IgD-negative memory B cell (primary cell): Measurements from ENCODE around the gene HIVEP1. TPM values are rescaled to one million over a fixed set of nuclear protein-coding genes. Genes with fewer than 3 reads are reported as not detected.
A peak's percentile ranks its signal among the peaks of the same experiment; 100 is the strongest.
"Not testable (repeated sequence)": the region's sequence is repeated elsewhere in the genome, so short reads cannot be mapped to it uniquely, and the experiment has no call there.

Experiments used
- H3K27ac Mint-ChIP-seq, 3 donors: one replicate each; pipeline ENCODE4 v1.8.0; 2020 to 2022; ENCODE audit warnings: mild to moderate bottlenecking in 3 of 3, mixed read lengths in 3 of 3, moderate library complexity in 1 of 3
- H3K27me3 Mint-ChIP-seq: one replicate; pipeline ENCODE4 v1.8.0; 2021; ENCODE audit warnings: mixed read lengths
- H3K36me3 Mint-ChIP-seq: one replicate; pipeline ENCODE4 v1.8.0; 2020; ENCODE audit warnings: mild to moderate bottlenecking, mixed read lengths
- H3K4me1 Mint-ChIP-seq, 3 donors: one replicate each; pipeline ENCODE4 v1.8.0; 2020 to 2022; ENCODE audit warnings: mixed read lengths in 3 of 3, mild to moderate bottlenecking in 1 of 3
- H3K4me3 Mint-ChIP-seq, 4 donors: one replicate each; pipeline ENCODE4 v1.8.0; 2020 to 2022; ENCODE audit warnings: mild to moderate bottlenecking in 4 of 4, mixed read lengths in 4 of 4, moderate library complexity in 3 of 4
- H3K9me3 Mint-ChIP-seq, 3 donors: one replicate each; pipeline ENCODE4 v1.8.0; 2020 to 2021; ENCODE audit warnings: mixed read lengths in 3 of 3, mild to moderate bottlenecking in 1 of 3
- polyA plus RNA-seq: library from polyadenylated mRNA; unstranded; fragments of 300-500 nt; fragmentation: Illumina TruSeq; gene quantifications from one replicate; pipeline ENCODE4 v1.2.3, GENCODE V29; 2021

The HIVEP1 gene
- polyA plus RNA-seq, 1 donor from 2014 or later: 14.7 TPM

GRCh38 chr6:12137480-12137879, 125.4 kb downstream of the HIVEP1 start:
- Mint-ChIP-seq H3K36me3 (peaks cover 26% of the 10 kb centered on the region), H3K27me3 (no peaks in the 10 kb centered on the region), H3K4me3 (no peak overlapping the region), H3K9me3 (no peaks in the 10 kb centered on the region), H3K27ac (no peak overlapping the region), H3K4me1 (peaks cover 0 to 12% (median 5%) of the 10 kb centered on the region in 3 donors)

GRCh38 chr6:12138381-12138780, 126.3 kb downstream of the HIVEP1 start:
- H3K4me1 Mint-ChIP-seq: peaks cover 0 to 8% (median 1%) of the 10 kb centered on the region in 3 donors
- H3K27ac Mint-ChIP-seq: no peak overlapping the region
- H3K27me3 Mint-ChIP-seq: no peaks in the 10 kb centered on the region
- peaks cover 26% of the 10 kb centered on the region for H3K36me3 Mint-ChIP-seq
- no peaks in the 10 kb centered on the region for H3K9me3 Mint-ChIP-seq
- H3K4me3 Mint-ChIP-seq: no peak overlapping the region

- Mint-ChIP-seq H3K27ac (no peak overlapping the region), H3K4me3 (no peak overlapping the region), H3K36me3 (peaks cover 29% of the 10 kb centered on the region), H3K4me1 (peaks cover 0 to 8% (median 1%) of the 10 kb centered on the region in 3 donors), H3K27me3 (no peaks in the 10 kb centered on the region), H3K9me3 (no peaks in the 10 kb centered on the region)
These were observed 126.8 kb downstream of the HIVEP1 start for GRCh38 chr6:12138936-12139335.

DNA sequence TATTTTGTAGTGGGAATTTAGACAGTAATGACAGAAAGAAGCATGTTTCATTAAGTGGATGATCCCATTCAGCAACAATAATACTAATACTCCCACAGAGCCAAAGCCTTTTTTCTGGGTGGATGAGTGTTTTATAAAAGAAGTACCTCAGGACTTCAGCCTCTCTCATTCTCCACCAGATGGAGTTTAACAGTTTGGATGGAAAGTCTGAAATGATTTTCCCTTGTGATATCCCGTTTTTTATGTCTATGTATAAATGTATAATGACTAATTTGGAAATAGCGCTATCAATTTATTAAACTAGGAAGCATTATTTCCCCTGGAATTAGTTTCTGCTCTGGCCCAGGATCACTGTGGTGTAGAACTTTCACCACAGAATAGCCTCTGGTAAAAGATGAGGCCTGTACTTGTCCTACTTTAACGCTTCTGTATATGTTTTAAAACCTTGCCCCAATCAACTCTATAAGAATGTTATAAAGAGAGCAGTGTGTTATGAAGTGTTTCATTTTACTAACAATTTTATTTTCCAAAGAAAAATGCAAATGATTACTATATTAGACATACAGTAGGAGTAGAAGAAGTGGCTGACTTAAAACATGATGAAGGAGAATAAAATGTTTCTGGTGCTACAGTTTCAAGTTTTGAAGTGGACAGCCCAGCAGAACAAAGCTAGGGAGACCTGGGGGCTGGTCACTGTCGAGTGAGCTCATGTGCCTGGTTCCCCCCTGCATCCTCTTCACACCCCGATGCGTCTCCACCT, 135.6 kb downstream of the HIVEP1 start:
- Mint-ChIP-seq H3K27ac (peak overlapping the region in 1 of 3 donors; percentile 9), H3K36me3 (peaks cover 4% of the 10 kb centered on the region)

DNA sequence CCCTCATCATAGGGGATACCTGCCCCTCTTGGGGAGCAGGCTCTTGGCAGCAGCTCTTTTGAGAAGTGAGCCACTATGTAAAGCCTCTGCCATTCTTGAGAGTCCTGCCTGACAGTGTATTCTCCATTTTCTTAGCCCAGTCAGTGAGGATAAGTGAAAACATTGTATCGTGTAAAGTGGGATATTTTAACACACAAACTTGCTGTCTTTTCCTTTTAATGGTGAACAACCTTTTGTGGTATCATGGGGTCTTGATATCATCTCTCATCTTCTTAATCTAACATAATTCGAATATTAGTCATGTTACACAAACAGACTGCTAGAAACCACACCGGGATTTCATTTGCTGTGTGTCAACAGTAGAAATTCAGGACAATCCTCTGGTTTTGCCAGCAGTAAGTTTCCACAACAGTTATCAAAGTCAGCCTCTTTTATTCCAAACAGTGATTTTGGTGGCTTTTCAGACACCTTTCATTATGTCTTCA, 136.2 kb downstream of the HIVEP1 start:
- peaks cover 4 to 12% (median 5%) of the 10 kb centered on the region in 3 donors for H3K4me1 Mint-ChIP-seq

More for the DNA sequence above, 135.6 kb downstream of the HIVEP1 start:
- H3K9me3 Mint-ChIP-seq: no peaks in the 10 kb centered on the region
- H3K27me3 Mint-ChIP-seq: no peaks in the 10 kb centered on the region
- no peak overlapping the region for H3K4me3 Mint-ChIP-seq
- peaks cover 4 to 12% (median 5%) of the 10 kb centered on the region in 3 donors for H3K4me1 Mint-ChIP-seq

DNA sequence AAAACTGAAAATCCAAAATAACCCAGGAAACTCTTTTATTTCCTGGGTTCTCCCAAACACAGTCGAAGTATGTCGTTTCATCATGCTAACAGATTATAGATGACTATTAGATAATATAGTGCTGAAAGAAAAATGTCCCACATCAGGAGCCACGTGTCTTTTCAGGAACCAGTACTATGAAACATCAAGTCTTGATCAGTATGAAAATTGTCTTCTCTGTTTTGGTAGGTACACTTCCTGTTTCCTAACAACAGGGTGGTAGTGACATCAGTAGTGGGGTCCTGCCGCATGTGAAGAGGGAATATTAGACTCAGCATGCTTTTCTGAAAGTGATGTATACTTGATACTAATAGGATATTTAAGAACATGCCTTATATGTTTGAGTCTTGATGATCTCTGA, 136.7 kb downstream of the HIVEP1 start:
- peaks cover 4 to 12% (median 5%) of the 10 kb centered on the region in 3 donors for H3K4me1 Mint-ChIP-seq

More for the DNA sequence above, 136.2 kb downstream of the HIVEP1 start:
- H3K4me3 Mint-ChIP-seq: no peak overlapping the region
- no peaks in the 10 kb centered on the region for H3K9me3 Mint-ChIP-seq
- H3K27ac Mint-ChIP-seq: peak overlapping the region in 1 of 3 donors; percentile 9
- no peaks in the 10 kb centered on the region for H3K27me3 Mint-ChIP-seq
- peaks cover 4% of the 10 kb centered on the region for H3K36me3 Mint-ChIP-seq

GRCh38 chr6:12149944-12150510, 137.9 kb downstream of the HIVEP1 start:
- H3K27ac Mint-ChIP-seq: no peak overlapping the region
- no peaks in the 10 kb centered on the region for H3K36me3 Mint-ChIP-seq
- H3K9me3 Mint-ChIP-seq: no peaks in the 10 kb centered on the region
- peaks cover 4 to 15% (median 5%) of the 10 kb centered on the region in 3 donors for H3K4me1 Mint-ChIP-seq
- H3K27me3 Mint-ChIP-seq: no peaks in the 10 kb centered on the region
- no peak overlapping the region for H3K4me3 Mint-ChIP-seq

More for the DNA sequence above, 136.7 kb downstream of the HIVEP1 start:
- Mint-ChIP-seq H3K4me3 (no peak overlapping the region), H3K36me3 (peaks cover 2% of the 10 kb centered on the region), H3K27me3 (no peaks in the 10 kb centered on the region), H3K9me3 (no peaks in the 10 kb centered on the region), H3K27ac (peak overlapping the region in 2 of 3 donors; percentile 9 to 82)

DNA sequence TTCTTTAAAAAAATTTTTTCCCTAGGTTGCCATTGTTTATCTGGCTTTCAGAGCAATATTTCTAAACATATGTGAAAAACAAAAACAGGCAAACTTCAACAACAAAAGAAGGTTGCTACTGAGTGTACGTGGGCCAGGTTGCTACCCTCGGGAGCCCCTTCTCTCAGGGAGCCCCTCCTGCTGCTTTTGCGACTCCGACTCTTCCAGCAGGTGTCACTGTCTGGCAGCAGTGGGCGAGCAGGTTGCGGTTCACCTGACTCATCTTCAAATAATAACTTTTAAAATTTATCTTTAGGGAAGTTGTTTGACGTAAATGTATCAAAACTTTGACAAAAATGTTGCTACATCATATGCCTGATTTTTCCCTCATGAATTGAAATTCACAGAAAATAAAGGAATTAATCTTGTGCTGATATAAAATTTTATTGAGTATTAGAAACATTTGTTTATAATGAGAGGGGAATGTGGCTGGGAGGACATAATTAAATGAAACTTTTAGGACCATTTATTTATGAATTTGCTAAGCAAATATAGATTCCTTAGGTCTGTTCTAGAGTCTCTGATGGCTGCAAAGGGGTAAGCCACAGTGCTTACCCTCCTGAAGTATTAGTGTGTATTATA, 138.8 kb downstream of the HIVEP1 start:
- Mint-ChIP-seq H3K27me3 (no peaks in the 10 kb centered on the region), H3K27ac (no peak overlapping the region), H3K36me3 (peaks cover 5% of the 10 kb centered on the region), H3K4me1 (peaks cover 5 to 22% (median 8%) of the 10 kb centered on the region in 3 donors), H3K4me3 (no peak overlapping the region), H3K9me3 (peaks cover 0 to 2% (median 0%) of the 10 kb centered on the region in 3 donors)

DNA sequence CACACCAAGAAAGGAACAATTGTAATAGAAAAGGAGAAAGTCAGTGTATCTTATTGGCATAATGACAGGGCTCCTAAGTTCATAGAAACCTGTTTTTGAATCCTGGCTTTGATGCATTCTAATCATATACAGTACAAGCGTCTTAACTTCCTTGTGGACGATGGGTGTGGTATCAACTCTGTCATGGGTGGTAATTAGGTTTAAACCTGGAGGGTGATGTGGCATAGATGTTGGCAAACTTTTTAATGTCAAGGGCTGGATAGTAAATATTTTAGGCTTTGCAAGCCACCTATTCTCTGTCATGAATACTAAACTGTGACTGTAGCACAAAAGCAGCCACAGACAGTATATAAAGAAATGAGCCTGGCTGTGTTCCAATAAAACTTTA, 139.3 kb downstream of the HIVEP1 start:
- Mint-ChIP-seq H3K27ac (peak overlapping the region in 1 of 3 donors; percentile 6), H3K9me3 (peaks cover 0 to 2% (median 0%) of the 10 kb centered on the region in 3 donors), H3K27me3 (no peaks in the 10 kb centered on the region), H3K4me1 (peaks cover 5 to 24% (median 9%) of the 10 kb centered on the region in 3 donors), H3K36me3 (peaks cover 8% of the 10 kb centered on the region), H3K4me3 (no peak overlapping the region)

DNA sequence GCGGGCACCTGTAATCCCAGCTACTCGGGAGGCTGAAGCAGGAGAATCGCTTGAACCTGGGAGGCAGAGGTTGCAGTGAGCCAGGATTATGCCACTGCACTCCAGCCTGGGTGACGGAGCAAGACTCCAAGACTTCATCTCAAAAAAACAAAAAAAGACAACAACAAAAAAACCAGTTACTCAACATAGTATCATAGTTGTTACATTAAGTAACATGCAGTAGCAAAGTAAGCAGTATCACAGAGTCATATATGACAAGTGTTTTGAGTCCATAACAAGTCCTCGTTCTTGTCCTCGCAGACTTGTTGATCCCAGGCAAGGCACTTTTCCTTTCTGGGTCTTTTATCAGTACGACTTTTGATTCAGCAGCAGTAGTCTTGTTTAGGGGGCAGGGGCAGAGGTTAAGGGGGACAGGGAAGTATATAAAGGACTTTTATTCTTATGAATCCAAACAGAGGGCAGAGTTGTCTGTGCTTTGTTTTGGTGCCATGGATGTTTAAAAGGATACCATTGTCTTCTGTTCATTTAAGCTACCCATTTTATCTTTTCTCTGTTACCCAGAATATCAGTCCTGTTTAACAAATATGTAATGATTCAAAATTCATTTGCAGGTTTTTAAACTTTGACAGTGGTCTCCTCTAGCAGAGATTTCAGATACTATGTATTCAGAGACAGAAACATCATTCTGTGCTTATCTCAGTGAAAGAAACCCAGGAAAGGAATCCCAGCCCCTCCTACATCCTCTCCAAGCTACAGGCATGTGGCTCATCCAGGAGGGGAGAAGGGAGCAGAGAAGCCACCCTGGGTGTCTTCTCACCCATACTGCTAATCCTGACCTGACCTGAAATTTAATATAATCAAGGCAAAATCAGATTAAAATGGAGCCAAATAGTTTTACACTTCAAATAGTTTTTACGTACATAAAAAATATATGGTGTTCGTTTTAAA, 140.2 kb downstream of the HIVEP1 start:
- Mint-ChIP-seq H3K27ac (no peak overlapping the region), H3K36me3 (peaks cover 8% of the 10 kb centered on the region), H3K4me1 (peaks cover 9 to 22% (median 12%) of the 10 kb centered on the region in 3 donors), H3K4me3 (no peak overlapping the region), H3K9me3 (peaks cover 0 to 2% (median 0%) of the 10 kb centered on the region in 3 donors), H3K27me3 (no peaks in the 10 kb centered on the region)

DNA sequence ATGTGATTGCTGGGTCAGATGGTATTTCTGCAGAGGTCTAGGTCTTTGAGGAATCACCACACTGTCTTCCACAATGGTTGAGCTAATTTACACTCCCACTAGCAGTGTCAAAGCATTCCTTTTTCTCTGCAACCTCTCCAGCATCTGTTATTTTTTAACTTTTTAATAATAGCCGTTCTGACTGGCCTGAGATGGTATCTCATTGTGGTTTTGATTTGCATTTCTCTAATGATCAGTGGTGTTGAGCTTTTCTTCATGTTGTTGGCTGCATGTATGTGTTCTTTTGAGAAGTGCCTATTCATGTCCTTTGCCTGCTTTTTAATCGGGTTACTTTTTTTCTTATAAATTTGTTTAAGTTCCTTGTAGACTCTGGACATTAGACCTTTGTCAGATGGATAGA, 143.7 kb downstream of the HIVEP1 start:
- H3K9me3 Mint-ChIP-seq: not testable (repeated sequence)

GRCh38 chr6:12158686-12159415, 146.7 kb downstream of the HIVEP1 start:
- no peak overlapping the region for H3K4me3 Mint-ChIP-seq
- no peaks in the 10 kb centered on the region for H3K27me3 Mint-ChIP-seq
- peaks cover 0 to 2% (median 0%) of the 10 kb centered on the region in 3 donors for H3K9me3 Mint-ChIP-seq
- H3K36me3 Mint-ChIP-seq: peaks cover 15% of the 10 kb centered on the region
- peaks cover 8 to 26% (median 17%) of the 10 kb centered on the region in 3 donors for H3K4me1 Mint-ChIP-seq
- no peak overlapping the region for H3K27ac Mint-ChIP-seq

More for the DNA sequence above, 143.7 kb downstream of the HIVEP1 start:
- Mint-ChIP-seq H3K36me3 (peaks cover 11% of the 10 kb centered on the region), H3K4me1 (peaks cover 4 to 17% (median 8%) of the 10 kb centered on the region in 3 donors)
- not testable (repeated sequence) for H3K27me3 Mint-ChIP-seq, H3K27ac Mint-ChIP-seq, H3K4me3 Mint-ChIP-seq

DNA sequence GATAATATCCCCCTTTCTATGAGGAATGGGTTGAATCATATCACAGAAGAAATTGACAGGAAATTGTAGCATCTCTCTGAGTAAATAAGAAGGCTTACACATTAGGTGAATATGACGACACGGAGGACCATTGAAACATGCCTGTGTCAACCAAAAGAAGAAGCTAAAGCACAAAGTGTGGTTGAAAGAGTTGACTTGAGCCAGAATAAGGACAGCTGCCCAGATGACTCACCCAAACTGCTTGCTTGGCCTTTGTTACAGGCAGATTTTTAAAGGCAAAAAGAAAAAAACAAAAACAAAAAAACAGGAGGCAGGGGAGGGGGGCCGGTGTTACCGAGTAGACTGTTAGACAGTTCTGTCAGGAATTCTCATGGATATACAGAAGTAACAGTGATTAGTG, 148.2 kb downstream of the HIVEP1 start:
- Mint-ChIP-seq H3K27me3 (no peaks in the 10 kb centered on the region), H3K4me3 (no peak overlapping the region), H3K36me3 (peaks cover 15% of the 10 kb centered on the region), H3K9me3 (peaks cover 0 to 2% (median 0%) of the 10 kb centered on the region in 3 donors), H3K27ac (no peak overlapping the region), H3K4me1 (peaks cover 8 to 22% (median 16%) of the 10 kb centered on the region in 3 donors)

- Mint-ChIP-seq H3K27ac (no peak overlapping the region), H3K4me3 (no peak overlapping the region), H3K36me3 (peaks cover 9% of the 10 kb centered on the region), H3K9me3 (no peaks in the 10 kb centered on the region), H3K4me1 (peaks cover 4 to 12% (median 9%) of the 10 kb centered on the region in 3 donors), H3K27me3 (no peaks in the 10 kb centered on the region)
These were observed 150.1 kb downstream of the HIVEP1 start for GRCh38 chr6:12162213-12162612.
